Fibroblast of mammary gland (primary cell): ENCODE measurements around the gene AP2B1.

Experiments used
- DNase-seq: peaks from one replicate; pipeline ENCODE4 v3.0.0-alpha.2; 2010; ENCODE audit warnings: low read depth
- H3K4me3 ChIP-seq: 2 replicates; pipeline ENCODE4 v1.5.1; 2011; ENCODE audit warnings: low read depth, mild to moderate bottlenecking, low read length, moderate library complexity; ENCODE audit not compliant: control insufficient read depth
- CTCF ChIP-seq: conservative IDR thresholded peaks from 2 replicates; pipeline ENCODE4 v1.5.1; 2011; ENCODE audit warnings: low read depth, low read length, inconsistent platforms; ENCODE audit not compliant: control insufficient read depth, insufficient read depth

AP2B1 gene

DNA sequence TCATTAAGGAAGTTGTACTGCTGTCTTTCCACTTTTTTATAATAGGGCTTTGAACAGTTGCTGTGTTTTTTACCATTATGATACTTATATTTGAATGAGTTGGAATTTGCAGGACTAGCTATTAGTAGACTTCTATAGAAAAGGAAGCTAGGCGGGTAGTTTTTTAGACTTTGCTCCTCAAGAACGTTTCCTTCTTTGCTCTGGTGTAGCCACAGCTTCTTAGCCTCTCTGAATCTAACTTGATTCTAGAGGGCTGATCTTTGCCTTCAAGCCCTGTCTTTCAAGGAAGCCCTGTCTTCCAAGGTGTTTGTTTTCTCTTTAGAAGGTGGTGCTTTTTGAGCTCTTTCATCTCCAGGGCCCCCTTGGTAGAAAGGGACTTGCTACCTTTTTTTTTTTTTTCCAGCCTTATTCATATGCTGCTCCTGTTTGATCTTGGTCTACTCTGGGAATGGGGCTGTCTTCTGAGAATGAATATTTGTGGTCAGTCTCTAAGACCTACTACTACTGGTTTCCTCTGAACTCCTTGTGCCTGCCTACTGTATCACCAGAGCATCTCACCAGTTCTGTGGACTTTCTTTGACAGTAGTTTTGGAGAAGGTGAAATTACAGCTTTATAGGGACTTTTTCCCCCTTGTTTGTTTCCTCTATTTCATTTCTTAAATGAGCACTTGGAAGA lies 92.0 kb downstream of the AP2B1 start:
- DNase-seq = no peak
- H3K4me3 ChIP-seq = no peak overlapping the region

DNA sequence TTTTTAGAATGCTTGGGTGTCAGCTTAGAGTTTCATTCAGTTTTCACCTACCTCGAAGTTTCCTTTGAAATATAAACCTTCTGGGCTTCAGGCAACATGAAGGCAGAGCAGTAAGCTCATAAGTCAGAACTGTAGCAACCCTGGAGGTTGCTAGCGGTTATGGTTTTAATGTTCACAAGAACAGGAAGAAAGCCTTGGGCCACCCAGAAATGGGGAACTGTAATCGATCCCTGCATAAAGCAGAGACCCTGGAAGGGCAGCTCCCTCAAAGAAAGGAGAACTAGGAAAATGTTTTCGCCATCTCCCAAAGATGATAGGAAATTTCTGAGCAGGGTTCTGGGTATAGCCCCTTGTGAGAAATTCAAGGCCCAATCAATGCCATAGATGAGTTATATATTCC lies 96.5 kb downstream of the AP2B1 start:
- H3K4me3 ChIP-seq = no peak overlapping the region
- DNase-seq = no peak
- TF ChIP-seq CTCF = no peak

More for the DNA sequence above, 92.0 kb downstream of the AP2B1 start:
- no peak for TF ChIP-seq CTCF

GRCh38 chr17:35684055-35684802 lies 97.1 kb downstream of the AP2B1 start:
- no peak overlapping the region for H3K4me3 ChIP-seq
- DNase-seq = peak; percentile 64
- no peak for TF ChIP-seq CTCF

DNA sequence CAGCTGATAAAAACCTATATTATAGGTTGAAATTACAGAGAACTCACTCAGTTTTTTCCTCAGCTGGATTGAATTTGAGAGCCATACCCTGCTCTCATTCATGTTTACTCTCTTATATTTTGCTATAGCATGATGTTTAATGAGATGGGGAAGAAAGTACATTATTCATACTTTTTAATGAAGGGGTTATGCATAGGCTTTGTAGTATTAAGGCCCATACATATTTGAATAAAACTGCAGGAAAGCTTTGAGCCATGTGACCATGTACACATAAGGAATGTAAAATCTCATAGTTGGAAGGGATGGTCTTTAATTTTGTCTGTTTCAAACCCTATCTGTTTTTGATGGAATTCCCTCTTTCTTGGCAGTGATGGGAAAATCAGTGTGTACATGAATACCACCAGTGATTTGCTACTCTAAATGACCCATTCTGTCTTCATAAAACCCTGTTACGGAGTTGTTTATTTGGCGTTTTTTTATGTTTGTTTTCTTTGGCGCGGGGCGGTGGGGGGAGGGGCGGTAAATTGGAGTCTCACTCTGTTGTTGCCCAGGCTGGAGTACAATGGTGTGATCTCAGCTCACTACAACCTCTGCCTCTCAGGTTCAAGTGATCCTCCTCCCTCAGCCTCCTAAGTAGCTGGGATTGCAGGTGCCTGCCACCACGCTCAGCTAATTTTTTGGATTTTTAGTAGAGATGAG lies 105.5 kb downstream of the AP2B1 start:
- DNase-seq = no peak
- TF ChIP-seq CTCF = no peak
- no peak overlapping the region for H3K4me3 ChIP-seq

- no peak overlapping the region for H3K4me3 ChIP-seq
- no peak for TF ChIP-seq CTCF
- no peak for DNase-seq
Observed at GRCh38 chr17:35693662-35694061, 106.5 kb downstream of the AP2B1 start.

DNA sequence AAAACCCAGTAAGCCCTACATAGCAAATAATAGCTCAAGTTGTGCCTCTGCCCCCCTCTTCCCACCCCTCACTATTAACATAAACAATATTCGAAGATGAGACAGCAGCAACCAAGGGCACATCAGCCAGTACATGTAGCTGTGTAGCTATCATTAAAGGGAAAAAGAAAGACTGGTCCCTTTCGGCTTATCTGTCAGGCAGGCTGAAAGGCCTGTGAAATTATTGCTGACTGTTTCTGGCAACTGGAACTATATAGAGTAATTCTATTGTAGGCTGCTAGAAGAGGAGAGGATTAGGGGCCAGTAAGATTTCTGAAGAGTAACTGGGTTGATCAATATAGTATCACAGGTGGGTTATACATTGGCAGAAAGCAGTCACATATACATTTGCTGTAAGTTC lies 107.8 kb downstream of the AP2B1 start:
- TF ChIP-seq CTCF = no peak
- no peak for DNase-seq
- no peak overlapping the region for H3K4me3 ChIP-seq
